Vagina (tissue), 2 donors: ENCODE data around the gene ARHGAP6.

Source experiments
- CTCF ChIP-seq, 3 experiments: fragments of 450-650 bp in 2 of 3; fragments of 200-600 bp in 1 of 3; sonication (generic) in 1 of 3; IDR thresholded peaks; one replicate each; pipeline ENCODE4 v1.5.1; 2017 to 2019; ENCODE audit warnings: antibody characterized with exemption in 3 of 3, mild to moderate bottlenecking in 2 of 3, moderate library complexity in 2 of 3
- POLR2AphosphoS5 ChIP-seq, 2 donors: sonication (generic); formaldehyde crosslinking; IDR thresholded peaks; one replicate each; pipeline ENCODE4 v1.9.0; 2017; ENCODE audit warnings: antibody characterized with exemption in 2 of 2, mild to moderate bottlenecking in 2 of 2, low read depth in 1 of 2; ENCODE audit not compliant: insufficient read depth in 1 of 2

- TF ChIP-seq CTCF (IDR thresholded peaks at IDR 0.05) (no peak), POLR2AphosphoS5 (IDR thresholded peaks at IDR 0.05; ENCODE audit: insufficient read depth in 1 of 2, low read depth in 1 of 2) (no peak)
These were observed 262.1 kb downstream of the ARHGAP6 start for GRCh38 chrX:11403631-11404030.
